ENCODE measurements around the gene ALDH3A2.
A peak's percentile ranks its signal among the peaks of the same experiment; 100 is the strongest.

ALDH3A2 gene

DNA sequence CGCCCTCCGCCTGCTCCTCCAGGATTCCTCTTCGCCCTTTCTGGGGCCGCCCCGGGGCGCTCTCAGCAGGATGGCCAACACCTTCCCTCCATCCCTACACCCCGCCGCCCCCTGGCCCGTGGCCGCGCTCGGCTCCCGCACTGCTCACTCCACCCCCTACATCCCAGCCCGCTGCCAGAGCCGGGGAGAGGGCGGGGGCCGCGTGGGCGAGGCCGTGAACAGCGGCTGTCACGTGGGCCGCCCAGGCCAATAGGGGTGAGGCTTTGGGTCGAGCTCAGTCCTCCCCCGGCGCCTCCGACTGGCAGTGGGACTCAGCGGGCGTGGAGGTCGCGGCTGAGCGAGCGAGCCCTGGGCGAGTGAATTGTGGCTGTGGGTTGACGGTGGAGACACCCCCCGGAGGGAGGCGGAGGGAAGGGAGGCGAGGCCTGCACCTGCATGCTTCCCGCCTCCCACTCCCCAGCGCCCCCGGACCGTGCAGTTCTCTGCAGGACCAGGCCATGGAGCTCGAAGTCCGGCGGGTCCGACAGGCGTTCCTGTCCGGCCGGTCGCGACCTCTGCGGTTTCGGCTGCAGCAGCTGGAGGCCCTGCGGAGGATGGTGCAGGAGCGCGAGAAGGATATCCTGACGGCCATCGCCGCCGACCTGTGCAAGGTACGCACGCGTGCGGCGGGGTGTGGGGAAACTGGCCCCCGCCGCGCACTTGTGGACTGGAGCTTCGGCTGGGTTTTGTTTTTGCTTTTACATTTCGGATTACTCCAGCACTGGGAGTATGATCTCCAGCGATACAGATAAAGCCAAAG is at the start of gene ALDH3A2:
ALDH3A2 (plus strand) TSS at position 277 of the 799 bp plus-strand sequence; CDS start at position 498, 221 bp downstream.
- DNase-seq: peak; percentile 84

DNA sequence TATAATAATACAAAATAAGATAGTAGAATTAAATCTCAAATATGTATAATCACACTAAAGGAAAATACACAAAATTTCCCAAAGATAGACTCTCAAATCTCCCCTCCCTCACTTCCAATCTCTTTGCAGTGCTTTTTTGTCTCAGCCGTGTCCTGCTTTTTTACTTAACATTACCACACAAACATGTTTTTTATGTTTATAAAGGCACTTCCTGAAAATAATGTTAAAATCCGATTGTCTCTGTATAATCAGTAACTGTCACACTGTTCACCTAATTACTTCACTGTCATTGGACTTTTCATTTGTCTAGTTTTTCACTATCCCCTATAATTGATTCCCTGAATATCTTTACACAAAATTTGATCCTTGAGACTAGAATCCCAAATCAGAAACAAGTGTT is 38.2 kb upstream of the ALDH3A2 start:
- no peak for DNase-seq

DNA sequence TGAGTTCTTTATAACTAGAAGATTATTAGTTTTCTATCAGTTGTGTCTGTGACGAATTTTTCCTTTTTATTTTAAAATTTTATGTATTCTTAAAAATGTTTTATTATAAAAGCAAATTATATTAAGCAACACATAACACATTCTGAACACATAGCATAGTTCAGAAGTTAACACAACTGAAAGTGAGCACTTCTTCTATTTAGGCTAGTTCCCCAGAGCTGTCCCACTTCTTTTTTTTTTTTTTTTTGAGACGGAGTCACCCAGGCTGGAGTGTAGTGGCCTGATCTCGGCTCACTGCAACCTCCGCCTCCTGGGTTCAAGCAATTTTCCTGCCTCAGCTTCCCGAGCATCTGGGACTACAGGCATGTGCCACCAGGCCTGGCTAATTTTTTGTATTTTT is 37.7 kb upstream of the ALDH3A2 start:
- no peak for DNase-seq

DNA sequence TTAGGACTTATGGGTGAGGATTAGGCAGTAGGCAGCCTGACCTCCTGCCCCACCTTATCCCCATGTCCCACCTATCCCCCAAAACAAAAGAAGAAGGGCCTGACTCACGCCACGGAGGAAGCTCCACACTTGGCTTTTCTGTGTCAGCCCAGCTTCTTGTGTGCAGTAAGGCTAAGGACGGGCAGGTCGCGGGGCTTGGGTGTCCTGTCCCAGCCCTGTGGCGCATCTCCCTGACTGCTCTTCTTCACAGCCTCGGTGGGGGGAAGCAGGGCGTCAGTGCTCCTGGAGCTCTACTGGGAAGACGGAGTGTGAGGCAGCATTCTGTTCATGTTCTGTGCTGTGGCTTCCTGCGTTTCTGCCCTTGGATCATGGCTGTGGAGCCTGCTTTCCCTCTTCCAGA is 34.6 kb upstream of the ALDH3A2 start:
- DNase-seq: no peak

DNA sequence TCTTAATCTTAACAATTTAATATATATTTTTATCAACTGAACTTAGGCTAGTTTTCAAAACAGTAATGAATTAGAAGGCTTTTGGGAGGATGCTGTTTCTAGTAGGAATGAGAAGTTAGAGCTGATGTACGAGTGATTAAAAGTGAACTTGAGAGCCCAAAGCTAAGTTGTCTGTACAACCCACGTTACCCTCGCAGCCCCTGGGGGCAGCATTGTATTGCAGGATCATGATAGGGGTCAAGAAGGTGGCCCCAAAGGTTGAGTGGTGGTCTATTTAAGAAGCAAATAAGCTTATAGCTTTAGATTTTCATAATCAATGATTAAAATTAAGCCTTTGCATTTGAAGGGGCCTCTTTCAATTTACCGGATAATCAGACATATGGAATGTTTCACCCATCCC is 33.7 kb upstream of the ALDH3A2 start:
- DNase-seq: no peak

DNA sequence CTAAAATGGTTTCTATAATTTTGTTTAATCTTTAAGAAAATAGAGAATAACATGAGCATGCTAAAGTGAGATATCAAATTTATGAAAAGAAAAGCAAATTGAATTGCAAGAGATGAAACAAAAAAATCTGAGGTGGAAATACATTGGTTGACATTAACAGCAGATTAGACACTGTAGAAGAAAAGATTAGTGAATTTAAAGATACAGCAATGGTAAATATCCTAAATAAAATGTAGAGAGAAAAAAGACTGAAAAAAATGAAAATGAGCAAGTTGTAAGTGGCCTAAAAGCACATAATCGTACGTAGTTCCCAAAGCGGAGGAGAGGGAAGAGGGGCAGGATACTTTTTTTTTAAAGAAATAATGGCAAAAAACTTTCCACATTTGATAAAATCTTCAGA is 30.5 kb upstream of the ALDH3A2 start:
- DNase-seq: no peak

DNA sequence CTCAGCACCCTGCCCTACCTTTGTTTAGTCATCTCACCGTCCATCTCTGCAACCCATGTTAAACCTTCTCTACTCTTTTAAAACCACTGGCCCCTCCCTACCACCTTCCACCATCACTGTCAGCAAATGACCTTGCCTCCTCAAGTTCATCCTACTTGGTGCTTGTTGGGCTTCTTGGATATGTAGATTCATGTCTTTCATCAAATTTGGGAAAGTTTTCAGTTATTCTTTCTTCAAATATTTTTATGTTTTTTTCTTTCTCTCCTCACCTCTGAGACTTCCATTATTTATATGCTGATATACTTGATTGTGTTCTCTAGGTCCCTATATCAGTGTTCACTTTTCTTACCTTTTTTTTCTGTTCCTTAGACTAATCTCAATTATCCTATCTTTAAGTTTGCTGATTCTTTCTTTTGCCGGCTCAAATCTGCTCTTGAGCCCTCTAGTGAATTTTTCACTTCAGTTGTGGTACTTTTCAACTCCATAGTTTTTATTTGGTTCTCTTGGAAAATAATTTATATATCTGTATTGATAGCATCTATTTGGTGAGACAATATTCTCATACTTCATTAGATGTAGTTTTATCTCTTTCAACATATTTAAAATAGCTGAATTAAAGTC is 28.7 kb upstream of the ALDH3A2 start:
- DNase-seq: no peak

DNA sequence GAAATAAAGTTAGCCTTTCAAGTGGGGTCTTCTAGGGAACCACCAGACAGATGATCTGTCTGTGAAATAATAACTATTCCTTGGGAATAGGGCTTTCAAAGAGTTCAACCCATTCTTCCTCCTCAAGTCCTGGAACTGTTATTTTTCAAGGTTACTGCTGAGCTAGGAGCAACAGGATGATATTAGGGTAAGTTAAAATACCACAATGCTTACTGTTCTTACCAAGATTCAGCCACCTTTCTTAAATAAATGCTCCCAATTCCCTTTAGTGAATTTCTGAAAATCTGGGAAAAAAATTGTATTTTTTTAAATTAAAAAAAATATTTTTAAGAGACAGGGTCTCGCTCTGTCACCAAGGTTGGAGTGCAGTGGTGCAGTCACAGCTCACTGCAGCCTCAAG is 26.9 kb upstream of the ALDH3A2 start:
- no peak for DNase-seq

DNA sequence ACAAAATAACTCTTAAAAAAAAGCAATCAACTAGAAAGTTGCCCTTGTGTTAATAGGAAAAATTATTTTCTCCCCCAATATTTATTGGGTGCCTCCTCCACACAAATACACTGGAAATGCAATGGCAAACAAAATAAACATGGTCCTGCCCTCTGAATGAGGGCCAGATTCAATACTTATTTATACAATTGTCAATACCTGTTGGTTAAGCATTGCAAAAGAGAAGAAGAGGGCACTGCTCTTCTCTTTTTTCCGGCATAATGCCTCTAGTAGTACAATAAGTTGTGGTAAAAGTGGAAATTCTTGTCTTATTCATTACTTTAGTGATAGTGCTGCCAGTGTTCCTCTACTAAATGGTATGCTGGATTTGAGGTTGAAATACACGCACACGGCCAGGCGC is 22.5 kb upstream of the ALDH3A2 start:
- no peak for DNase-seq

DNA sequence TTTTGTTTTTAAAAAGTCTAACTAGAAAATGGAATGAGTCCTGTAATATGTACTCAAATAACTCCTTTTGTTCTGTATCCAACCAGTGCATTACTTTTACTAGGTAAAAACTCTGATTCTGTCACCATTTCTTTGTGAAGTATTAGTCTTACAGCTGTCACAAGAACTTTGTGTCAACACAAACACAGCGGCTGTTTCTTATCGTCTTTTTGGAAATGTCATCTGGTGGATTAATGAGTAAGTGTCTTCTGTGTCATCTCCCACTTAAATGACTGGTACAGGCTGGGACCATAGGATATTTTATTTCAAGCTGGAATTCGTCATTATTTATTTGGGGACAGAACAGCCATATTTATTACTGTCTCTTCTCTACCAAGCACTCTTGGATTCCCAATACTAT is 19.1 kb upstream of the ALDH3A2 start:
- DNase-seq: no peak

DNA sequence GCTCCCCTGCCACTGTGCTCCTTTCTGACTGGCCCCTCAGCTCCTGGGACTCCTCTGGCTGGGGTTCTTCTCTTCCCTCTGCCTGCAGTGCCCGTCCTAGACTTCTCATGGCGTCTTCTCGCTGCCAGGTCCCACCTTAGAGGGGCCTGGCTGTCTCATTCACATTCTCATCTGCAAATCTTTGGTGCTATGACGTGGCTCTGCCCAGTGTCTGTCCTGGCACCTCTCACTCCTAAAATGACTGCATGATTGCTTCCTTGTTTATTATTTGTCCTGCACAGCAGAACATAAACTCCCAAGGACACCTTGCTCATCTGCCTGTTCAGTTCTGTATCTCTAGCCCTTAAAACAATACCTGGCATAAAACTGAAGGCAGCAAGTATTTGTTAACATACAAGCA is 18.5 kb upstream of the ALDH3A2 start:
- DNase-seq: no peak

DNA sequence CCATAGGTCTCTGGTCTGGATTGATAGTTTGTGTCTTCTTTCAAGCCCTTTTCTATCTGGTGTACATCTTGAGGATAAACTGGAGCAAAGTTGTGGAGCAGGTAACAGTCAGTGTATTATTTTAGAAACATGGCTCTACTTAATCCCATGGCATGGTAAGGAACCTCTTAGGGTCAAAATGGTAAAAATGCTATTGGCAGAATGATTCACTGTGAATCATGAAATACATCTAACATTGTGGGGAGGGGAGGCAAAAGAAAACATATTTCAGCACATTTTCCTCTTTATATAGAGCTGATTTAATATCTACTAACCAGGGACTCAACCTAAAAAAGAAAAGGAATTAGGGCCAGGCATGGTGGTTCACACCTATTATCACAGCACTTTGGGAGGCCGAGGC is 17.9 kb upstream of the ALDH3A2 start:
- DNase-seq: no peak

DNA sequence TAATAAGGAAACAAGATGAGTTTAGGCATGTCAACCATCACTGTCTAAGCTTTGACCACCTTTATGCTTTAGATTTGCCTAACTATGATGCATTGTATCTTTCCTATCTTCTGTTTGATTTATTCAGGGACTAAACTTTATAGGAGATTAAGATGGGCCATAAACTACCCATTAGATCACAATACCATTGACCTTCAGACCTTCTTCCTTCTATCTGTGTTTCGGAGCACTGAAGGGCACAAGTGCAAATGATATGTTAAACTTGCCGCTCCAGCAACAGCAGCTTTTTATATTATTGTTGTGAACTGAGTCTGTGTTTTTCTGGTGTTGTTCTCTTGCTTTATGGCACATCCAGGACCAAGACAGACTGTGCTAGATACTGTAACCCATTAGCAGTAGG is 16.6 kb upstream of the ALDH3A2 start:
- DNase-seq: no peak

DNA sequence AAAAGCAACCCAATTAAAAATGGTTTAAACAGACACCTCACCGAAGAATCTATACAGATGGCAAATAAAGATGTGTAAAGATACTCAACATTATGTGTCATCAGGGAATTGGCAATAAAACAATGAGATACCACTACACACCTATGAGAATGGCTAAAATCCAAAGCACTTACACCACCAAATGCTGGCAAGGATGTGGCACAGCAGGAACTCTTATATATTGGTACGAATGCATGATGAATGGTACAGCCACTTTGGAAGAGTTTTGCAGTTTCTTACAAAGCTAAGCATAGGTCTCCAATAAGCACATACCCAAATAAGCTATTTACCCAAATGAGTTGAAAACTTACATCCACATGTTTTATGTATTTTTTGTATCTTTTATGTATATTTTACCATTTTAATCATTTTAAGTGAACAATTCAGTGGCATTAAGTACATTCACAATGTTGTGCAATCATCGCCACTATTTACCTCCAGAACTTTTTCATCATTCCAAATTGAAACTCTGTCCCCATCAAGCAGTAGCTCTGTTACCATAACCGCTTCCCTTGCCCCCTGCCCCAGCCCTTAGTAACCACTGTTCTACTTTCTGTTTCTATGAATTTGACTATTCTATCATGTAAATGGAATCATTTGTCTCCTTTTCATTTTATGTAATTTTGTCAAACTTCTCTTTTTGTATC is 6.7 kb upstream of the ALDH3A2 start:
- no peak for DNase-seq

DNA sequence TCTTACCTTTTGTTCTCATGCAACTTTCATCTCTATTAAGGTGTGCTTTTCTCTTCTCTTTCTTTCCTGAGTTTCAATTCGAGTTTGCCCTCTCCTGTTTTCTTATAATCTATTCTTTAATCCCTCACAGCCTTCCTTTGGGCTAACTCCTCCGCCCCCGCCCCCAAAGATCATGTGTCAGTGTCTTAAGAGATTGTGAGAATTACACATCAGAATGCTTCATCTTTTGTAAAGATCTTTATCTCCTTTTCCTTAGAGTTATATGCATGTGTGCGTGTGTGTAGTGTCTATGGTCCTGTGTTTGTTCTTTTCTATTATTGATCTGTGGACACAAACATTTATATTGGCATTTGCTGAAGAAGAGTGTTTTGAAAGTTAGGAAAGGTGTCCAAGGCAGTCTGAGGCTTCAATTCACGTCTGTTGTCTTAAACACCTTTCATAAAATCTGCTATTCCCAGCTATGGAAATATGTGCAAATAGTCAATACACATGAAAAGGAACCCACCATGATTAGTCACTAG is 6.1 kb upstream of the ALDH3A2 start:
- no peak for DNase-seq

DNA sequence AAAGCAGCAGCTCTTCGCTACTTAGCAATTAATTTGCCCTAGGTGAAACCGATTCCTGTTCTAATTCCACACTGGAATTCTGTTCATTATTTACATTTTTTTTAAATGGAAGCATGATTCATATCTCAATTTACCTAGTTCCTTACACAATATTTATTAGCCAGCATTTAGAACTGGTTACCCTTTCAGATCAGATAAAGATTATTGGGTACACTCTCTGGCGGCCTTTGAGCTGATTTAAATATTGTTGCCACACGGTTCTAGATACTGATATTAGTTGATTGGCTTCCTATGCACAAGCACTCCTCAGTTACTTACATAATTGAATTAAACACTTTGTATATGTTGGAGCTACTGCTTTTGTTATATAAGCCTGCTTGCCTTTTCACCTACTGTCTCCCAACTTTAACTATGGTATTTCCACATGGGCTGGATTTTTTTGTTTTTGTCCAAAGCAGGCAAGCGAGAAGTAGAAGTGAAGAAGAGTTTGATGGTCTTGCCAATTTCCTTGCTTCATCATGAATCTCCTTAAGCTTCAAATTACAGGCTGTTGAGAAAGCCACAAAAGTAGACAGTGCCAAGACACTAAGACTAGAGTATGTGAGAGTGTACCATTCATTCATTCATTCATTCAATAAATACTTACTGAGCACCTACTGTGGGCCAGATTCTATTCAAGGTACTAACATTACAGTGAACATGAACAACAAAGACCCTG is 3.9 kb upstream of the ALDH3A2 start:
- no peak for DNase-seq

DNA sequence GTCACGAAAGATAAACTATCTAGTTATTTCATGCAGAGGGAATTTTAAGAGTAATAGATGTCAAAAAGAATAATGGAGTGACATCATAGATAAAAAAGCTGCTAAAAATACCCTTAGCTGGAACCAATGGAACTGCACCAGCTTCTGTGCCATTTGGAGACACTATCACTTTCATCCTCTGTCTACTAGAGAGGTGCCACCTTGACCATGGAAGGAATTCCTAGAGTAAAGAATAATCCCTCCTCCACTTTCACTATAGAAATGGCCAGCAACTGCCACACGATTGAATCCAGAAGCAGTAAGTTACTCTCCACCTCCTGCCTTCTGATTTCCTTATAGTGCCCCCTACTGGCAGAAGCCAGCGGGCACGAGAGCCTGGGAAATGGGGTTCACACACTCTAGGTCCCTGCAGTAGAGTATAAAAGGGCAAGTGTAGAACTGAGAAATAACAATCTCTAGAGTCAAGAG is 2.8 kb upstream of the ALDH3A2 start:
- DNase-seq: no peak

DNA sequence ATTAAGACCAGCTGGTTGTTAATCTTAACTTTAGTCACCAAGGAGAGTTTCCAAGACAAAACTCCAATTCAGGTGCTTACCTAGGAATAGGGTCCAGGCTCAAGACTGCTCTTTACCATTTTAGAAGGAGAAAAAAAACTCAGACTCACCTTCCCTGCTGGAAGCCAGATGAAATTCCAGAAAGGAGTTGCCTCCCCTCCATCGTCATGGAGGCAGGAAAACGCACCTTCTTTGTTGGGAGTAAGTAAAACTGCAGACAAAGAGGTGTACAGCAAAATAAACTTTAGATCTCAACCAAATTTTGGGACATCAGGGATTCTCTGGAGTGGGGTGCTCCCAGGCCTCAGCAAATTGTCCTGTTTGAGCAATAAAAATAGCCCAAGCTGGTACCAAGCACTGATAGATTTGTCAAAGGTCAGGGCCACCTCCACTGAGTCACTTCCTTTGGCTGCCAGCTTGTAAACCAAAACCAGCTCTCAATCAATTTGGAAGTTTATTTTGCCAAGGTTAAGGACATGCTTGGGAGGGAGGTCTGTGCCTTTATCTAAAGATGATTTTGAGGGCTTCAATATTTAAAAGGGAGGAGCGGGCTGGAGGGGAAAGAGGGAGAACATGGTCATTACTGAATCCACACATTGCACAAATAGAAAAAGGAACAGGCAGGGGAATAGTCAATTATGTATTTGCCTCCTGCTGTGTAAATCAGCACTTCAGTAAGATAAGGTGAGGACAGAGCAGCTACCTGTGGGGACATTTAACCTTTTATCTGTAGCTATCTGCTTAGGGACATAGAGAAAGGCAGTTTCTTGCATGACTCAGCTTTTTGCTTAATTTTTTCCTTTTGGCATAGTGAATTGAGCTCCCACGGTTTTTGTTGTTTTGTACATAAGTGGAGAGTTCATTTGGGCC is 1.5 kb upstream of the ALDH3A2 start:
- peak; percentile 44 for DNase-seq

DNA sequence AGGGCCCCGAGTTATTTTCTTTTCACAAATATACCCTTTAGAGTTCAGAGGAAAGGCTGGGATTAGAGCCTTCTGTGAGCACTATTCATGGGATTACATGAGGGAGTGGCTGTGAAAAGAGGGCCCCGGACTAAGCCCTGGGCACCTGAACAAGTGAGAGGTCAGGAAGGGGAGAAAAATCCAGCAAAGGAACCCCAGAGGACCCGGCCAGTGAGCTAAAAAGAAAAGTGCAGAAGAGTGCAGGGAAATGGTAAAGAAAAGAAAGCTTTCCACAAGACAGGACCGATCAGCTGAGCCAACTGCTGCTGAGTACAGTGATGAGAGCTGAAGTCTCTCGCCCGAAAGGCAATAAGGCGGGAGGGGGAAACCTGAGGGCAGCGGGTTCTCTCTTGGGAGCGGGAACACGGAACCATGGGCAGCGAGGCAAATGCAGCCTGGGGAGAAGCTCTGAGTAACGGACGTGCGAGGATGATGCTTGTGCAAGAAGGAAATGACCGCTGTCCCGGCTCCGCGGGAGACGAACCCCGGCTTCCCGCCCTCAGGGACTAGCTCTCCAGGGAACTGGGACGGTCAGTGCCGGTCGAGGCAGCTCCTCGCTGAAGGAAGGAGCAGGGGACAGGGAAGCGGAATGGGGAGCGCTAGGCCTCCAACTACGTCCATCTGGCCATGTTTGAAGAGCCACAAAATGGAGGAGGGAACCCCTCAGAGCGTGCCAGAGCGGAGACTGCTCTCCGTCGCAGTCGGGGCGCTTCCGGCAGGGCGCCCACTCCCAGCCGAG is 665 bp upstream of the ALDH3A2 start:
- peak; percentile 47 for DNase-seq

DNA sequence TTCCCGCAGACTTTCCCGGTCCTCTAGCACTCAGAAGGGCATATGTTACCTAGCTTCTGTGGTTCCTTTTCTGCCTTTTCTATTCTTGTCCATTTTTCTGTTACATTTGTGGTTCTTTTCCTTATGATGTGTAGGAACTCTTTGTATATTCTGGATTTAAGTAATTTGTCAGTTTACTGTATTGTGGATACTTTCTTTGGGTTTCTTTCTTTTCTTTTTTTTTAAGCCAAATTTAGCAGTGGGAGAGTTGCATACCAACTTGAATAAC is 657 bp downstream of the ALDH3A2 start:
- no peak for DNase-seq

DNA sequence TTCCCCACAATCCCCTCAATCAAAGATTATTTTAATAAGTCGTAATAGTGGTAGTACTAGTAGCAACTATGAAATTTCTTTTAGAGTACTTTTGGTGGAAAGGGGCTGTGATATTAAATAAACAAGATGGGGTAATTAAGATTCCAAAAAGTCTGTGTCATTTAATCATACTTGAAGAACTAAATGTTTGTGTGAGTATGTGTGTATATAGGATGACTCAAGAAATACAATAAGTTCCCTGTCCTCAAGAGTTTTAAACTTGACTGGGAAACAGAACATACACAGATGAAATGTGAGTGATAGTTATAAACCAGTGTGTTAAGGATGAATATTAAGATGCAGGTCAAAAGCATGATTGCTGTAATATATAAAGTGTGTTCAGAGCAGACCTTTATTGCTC is 2.3 kb downstream of the ALDH3A2 start:
- no peak for DNase-seq
